Thyroid gland (tissue), 4 donors: ENCODE measurements around the gene POC5.

Experiments
- POLR2A ChIP-seq, 2 donors: fragments of 450-650 bp; IDR thresholded peaks; one replicate each; pipeline ENCODE4 v1.6.1; 2017; ENCODE audit warnings: antibody characterized with exemption in 2 of 2, mild to moderate bottlenecking in 2 of 2, moderate library complexity in 1 of 2
- TF ChIP-seq, protein P1 (sequence below), 6 experiments: fragments of 200-600 bp in 3 of 6; fragments of 450-650 bp in 3 of 6; sonication (generic) in 3 of 6; IDR thresholded peaks; one replicate each; pipeline ENCODE4 v1.5.1; 2016 to 2019; ENCODE audit warnings: antibody characterized with exemption in 6 of 6, mild to moderate bottlenecking in 2 of 6, inconsistent platforms in 1 of 6, moderate library complexity in 1 of 6

DNA sequence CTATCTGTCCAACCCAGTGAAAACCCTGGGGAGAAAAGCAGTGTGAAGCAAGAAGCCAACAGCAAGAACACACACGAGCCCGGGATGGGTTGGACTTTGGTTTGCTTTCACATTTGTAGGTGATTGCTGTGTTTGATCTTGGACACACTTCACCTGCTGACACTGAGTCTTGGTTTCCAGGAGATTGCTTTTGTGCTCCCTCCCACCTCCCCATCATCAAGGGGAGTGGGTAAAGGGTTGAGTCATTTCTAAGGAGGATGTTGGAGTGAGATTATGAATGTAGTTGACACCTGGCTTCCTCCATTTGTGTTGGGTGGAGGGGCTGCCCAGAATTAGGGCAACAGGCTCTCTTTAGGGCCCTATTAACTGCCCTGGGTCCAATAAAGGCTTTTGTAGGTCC lies 68.5 kb downstream of the POC5 start:
- no peak for TF ChIP-seq POLR2A (IDR thresholded peaks at IDR 0.05)
- TF ChIP-seq, protein P1, sequence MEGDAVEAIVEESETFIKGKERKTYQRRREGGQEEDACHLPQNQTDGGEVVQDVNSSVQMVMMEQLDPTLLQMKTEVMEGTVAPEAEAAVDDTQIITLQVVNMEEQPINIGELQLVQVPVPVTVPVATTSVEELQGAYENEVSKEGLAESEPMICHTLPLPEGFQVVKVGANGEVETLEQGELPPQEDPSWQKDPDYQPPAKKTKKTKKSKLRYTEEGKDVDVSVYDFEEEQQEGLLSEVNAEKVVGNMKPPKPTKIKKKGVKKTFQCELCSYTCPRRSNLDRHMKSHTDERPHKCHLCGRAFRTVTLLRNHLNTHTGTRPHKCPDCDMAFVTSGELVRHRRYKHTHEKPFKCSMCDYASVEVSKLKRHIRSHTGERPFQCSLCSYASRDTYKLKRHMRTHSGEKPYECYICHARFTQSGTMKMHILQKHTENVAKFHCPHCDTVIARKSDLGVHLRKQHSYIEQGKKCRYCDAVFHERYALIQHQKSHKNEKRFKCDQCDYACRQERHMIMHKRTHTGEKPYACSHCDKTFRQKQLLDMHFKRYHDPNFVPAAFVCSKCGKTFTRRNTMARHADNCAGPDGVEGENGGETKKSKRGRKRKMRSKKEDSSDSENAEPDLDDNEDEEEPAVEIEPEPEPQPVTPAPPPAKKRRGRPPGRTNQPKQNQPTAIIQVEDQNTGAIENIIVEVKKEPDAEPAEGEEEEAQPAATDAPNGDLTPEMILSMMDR (IDR thresholded peaks at IDR 0.05), result no peak
